ENCODE data around the gene RFNG.

The RFNG gene

DNA sequence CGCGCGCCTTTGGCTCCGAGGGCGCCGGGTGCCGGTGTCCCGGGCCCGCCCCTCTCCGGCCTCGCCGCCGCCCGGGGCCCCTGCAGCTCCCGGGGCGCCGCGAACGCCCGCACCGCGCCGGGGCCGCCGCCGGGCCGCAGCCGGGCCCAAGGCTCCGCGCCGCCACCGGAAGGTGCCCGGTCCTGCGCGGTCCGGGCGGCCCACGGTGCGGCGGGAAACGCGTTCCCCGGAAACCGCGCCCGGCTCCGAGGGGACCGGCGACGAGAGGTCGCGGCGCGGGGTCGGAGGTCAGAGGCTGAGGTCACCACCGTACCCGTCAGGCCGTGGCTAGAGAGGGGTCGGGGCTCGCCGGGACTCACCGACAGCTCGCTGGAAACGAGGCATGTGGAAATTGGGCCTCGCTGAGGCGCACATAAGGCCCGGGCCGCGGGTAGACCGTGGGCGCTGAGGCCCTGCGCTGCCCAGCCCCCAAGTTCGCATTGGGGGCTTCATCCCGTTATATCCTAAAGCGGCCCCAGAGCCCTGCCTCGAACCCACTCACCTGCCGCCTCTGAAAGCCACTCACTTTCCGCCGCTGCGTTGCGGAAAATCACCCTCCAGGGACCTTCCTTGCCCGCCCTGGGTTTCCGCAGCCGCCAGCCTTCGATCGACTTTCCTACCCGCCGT lies 14.2 kb upstream of the RFNG start, which contains the start of gene DUS1L:
TSS of gene DUS1L (minus strand) at position 167 of the 666 bp plus-strand sequence. CDS start 745 bp downstream, outside the sequence.
- H3K4me3 ChIP-seq (ENCODE audit: low read depth, low read length), result peak within 1 kb of the TSS; percentile 85
- TF ChIP-seq, protein P1, sequence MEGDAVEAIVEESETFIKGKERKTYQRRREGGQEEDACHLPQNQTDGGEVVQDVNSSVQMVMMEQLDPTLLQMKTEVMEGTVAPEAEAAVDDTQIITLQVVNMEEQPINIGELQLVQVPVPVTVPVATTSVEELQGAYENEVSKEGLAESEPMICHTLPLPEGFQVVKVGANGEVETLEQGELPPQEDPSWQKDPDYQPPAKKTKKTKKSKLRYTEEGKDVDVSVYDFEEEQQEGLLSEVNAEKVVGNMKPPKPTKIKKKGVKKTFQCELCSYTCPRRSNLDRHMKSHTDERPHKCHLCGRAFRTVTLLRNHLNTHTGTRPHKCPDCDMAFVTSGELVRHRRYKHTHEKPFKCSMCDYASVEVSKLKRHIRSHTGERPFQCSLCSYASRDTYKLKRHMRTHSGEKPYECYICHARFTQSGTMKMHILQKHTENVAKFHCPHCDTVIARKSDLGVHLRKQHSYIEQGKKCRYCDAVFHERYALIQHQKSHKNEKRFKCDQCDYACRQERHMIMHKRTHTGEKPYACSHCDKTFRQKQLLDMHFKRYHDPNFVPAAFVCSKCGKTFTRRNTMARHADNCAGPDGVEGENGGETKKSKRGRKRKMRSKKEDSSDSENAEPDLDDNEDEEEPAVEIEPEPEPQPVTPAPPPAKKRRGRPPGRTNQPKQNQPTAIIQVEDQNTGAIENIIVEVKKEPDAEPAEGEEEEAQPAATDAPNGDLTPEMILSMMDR (IDR thresholded peaks at IDR 0.05; ENCODE audit: low read depth, low read length), result no peak

DNA sequence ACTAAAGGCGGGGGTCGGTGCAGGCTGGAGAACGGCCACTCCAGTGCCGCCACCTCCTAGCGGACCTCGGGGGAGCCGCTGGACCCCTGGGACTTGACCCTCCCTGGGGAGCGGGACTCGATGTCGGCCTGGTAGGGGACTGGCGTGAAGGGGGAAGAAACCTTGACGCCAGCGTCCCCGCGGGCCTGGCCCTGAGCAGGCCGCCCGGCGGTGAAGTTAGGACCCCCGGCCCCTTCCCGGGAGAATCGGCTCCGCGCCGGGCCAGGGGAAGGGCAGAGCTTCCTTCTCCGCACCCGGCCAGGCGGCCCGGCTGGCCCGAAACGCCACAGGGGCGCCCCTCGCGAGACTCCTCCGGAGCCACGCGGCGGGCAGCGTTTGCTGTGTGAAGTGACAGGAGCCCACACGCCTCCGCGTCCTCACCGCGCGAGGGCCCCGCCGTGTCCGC lies 13.6 kb upstream of the RFNG start:
- TF ChIP-seq, protein P1 (IDR thresholded peaks at IDR 0.05; ENCODE audit: low read depth, low read length), result no peak
- peak overlapping the region; percentile 85 for H3K4me3 ChIP-seq (ENCODE audit: low read depth, low read length)

DNA sequence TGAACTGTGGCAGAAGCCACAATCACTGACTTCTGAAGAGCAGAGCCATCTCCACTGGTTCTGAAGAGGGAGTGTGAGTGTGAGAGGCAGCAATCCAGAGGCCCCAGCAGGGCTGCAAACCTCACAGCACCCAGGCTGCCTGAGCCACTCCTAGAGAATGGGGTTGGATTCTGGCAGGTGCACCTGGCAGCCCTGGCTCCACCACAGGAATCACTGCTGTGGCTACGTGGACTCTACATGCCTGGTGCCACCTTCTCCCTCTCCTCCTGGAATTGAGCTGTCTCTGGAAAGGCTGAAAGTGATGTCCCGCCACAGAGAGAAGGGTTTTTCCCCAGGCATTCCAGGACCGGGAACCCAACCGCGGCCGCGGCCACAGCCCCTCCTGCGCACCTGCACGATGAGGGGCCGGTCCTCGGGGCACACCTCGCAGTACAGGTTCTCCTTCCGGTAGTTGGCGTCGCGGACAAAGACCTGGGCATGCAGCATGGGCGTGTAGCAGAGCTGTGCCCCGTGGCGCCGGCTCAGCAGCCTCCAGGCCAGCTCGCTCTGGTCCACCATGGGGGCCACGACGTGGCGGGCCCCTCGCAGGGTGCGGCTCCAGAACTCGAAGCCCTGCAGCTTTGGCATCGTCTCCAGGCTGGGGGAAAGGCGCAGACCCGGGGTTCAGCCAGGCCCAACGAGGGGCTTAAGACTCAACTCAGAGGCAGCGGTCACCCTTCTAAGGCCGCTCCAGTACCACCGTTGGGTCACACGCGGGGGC lies 13.0 kb upstream of the RFNG start:
- H3K4me3 ChIP-seq (ENCODE audit: low read depth, low read length), result peak overlapping the region; percentile 85
- TF ChIP-seq, protein P1 (IDR thresholded peaks at IDR 0.05; ENCODE audit: low read depth, low read length), result no peak

DNA sequence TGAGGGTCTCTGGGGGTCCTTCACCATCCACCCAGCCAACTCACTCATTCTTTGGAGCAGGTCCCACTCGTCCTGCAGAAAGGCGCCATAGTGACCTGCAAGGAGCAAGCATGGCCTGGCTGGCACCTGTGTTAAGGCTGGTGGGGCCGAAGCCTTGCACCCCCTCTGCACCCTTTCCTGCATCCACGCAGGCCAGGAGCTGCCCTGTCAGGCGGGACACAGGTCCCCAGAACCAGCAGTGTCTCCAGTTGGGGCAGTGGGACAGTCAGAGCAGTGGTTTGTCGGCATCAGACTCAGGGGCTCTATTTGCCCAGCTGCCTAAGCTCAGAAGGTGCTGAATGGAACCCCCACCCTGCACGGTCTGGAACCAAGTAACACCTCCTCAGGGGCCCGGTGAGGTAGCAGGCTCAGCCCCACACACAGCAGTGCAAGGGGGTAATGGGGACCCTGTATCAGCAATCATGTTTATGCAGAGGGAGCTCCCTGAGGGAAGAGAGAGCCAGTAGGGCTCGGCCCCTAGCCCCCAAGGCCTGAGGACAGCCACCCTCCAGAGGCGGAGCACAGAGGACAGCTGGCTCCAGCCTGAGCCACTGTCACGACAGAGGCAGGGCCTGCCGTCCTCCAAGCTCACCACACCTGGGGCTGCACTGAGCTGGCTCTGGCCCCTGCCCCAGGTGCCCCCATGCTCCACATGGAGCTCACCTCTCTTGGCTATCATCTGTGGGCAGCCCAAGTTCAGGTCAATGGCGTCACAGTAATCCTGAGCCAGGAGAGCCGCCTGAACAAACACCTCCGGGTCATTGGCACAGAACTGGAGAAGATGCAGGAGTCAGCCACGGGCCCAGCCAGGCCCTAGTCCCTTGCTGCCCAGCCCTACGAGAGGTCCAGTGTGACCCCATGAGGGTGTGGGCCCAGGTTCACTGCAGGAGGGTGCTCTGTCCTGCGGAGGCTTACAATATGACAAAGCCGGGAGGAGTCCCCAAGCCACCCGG lies 12.1 kb upstream of the RFNG start:
- TF ChIP-seq, protein P1 (IDR thresholded peaks at IDR 0.05; ENCODE audit: low read depth, low read length), result no peak
- no peak overlapping the region for H3K4me3 ChIP-seq (ENCODE audit: low read depth, low read length)

DNA sequence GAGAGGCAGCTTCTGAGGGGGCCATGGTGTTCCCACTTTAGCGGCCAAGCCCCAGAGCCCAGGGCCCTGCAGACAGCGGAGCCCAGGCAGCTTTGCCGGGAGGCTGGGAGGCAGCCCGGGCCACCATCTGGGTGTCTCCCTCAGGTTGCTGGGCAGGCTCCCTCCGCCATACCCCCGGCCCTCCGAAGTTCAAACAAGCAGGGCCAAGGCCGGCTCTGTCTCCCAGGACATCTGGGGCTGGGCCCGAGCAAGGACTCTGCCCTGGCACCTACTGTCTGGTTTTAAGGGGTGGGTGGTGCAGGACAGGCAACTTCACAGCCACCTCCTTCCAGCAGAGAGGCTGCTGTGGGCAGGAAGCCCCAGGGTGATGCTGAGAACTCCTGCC lies 11.4 kb upstream of the RFNG start:
- no peak overlapping the region for H3K4me3 ChIP-seq (ENCODE audit: low read depth, low read length)
- TF ChIP-seq, protein P1 (IDR thresholded peaks at IDR 0.05; ENCODE audit: low read depth, low read length), result no peak

DNA sequence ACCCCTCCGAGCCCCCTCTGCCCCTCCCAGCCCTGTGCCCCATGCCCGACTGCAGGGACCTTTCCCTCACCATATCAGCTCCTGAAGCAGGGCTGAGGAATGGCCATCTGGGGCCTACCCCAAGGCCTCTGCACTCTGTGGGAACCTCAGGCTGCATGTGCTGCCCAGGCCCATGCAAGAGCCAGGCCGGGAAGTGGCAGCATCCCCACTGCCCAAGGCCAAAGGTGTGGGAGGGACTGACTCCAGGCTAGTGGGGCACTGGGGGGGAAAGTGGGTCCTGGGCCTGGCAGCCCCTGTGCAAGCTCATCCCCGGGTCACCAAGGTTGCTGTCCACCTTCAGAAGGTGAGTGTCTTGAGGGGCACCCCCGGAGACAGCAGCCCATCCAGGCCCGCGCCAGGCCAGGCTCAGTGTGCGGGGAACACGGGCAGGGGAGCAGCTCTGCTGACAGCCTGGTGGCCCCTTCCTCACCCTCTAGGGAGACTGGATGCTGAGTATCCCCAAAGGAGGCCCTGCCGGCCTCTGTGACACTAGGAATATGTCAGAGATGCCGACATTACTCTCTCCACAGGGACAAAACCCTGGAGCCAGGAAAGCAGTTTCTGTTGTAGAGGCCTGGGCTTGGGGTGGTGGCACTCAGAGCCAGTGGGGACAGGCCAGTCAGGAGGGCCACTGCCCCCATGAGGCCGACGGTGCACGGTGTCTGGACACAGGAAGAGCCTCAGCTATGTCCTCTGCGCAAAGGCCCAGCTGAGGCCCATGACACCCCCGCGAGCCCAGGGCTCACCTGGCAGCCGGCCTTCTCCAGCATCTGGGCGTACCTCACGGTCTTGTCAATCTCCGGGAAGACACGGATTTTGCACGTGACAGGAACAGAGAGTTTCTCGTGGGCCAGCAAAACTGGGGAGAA lies 10.7 kb upstream of the RFNG start:
- TF ChIP-seq, protein P1 (IDR thresholded peaks at IDR 0.05; ENCODE audit: low read depth, low read length), result no peak
- H3K4me3 ChIP-seq (ENCODE audit: low read depth, low read length), result no peak overlapping the region
